Neural progenitor cell (in vitro differentiated cells): ENCODE results near the gene RNF103. TPM values are rescaled to one million over a fixed set of nuclear protein-coding genes. Genes with fewer than 3 reads are reported as not detected.
"Not testable (repeated sequence)": the region's sequence is repeated elsewhere in the genome, so short reads cannot be mapped to it uniquely, and the experiment has no call there.

Source experiments
- DNase-seq: peaks from one replicate; pipeline ENCODE4 v3.0.0-alpha.2; 2016; ENCODE audit warnings: low spot score
- H2AFZ ChIP-seq: fragments of 200-600 bp; sonication (generic); replicated peaks from 2 replicates; pipeline ENCODE4 v1.6.1; 2016; ENCODE audit warnings: antibody characterized with exemption
- H3F3A ChIP-seq: fragments of 200-600 bp; sonication (generic); 2 replicates; pipeline ENCODE4 v1.6.1; 2016; ENCODE audit warnings: antibody characterized with exemption, low read depth
- H3K27ac ChIP-seq: fragments of 200-600 bp; sonication (generic); 2 replicates; pipeline ENCODE4 v1.5.1; 2016; ENCODE audit warnings: mild to moderate bottlenecking
- H3K27me3 ChIP-seq: fragments of 200-600 bp; sonication (generic); 2 replicates; pipeline ENCODE4 v1.6.1; 2016; ENCODE audit warnings: mild to moderate bottlenecking, moderate library complexity
- H3K36me3 ChIP-seq: fragments of 200-600 bp; sonication (generic); 2 replicates; pipeline ENCODE4 v1.5.1; 2016
- H3K4me1 ChIP-seq: fragments of 200-600 bp; sonication (generic); 2 replicates; pipeline ENCODE4 v1.6.1; 2016; ENCODE audit warnings: mixed run types
- H3K4me2 ChIP-seq: fragments of 200-600 bp; sonication (generic); 2 replicates; pipeline ENCODE4 v1.6.1; 2016
- H3K4me3 ChIP-seq: fragments of 200-600 bp; sonication (generic); 2 replicates; pipeline ENCODE4 v1.5.1; 2016
- H3K79me2 ChIP-seq: fragments of 200-600 bp; sonication (generic); 2 replicates; pipeline ENCODE4 v1.6.1; 2016; ENCODE audit warnings: low read depth
- H3K9ac ChIP-seq: fragments of 200-600 bp; sonication (generic); 2 replicates; pipeline ENCODE4 v1.6.1; 2016
- H3K9me3 ChIP-seq: fragments of 200-600 bp; sonication (generic); 2 replicates; pipeline ENCODE4 v1.5.1; 2016; ENCODE audit warnings: low read depth
- H4K20me1 ChIP-seq: fragments of 200-600 bp; sonication (generic); 2 replicates; pipeline ENCODE4 v1.6.1; 2016; ENCODE audit warnings: low read depth
- H3K27ac Mint-ChIP-seq: 3 replicates; pipeline ENCODE4 v1.8.0; 2021; ENCODE audit warnings: mixed read lengths
- H3K27me3 Mint-ChIP-seq: 2 replicates; pipeline ENCODE4 v1.8.0; 2022; ENCODE audit warnings: low read depth, mild to moderate bottlenecking, inconsistent platforms, moderate library complexity, mixed read lengths; ENCODE audit not compliant: insufficient read depth
- H3K36me3 Mint-ChIP-seq: 3 replicates; pipeline ENCODE4 v1.8.0; 2021; ENCODE audit warnings: mixed read lengths
- H3K4me1 Mint-ChIP-seq: 3 replicates; pipeline ENCODE4 v1.8.0; 2021; ENCODE audit warnings: mixed read lengths
- H3K4me3 Mint-ChIP-seq: 3 replicates; pipeline ENCODE4 v1.8.0; 2021; ENCODE audit warnings: mild to moderate bottlenecking, moderate library complexity, mixed read lengths
- H3K9me3 Mint-ChIP-seq: 3 replicates; pipeline ENCODE4 v1.8.0; 2020; ENCODE audit warnings: mixed read lengths
- CTCF ChIP-seq: fragments of 200-600 bp; sonication (generic); IDR thresholded peaks from 2 replicates; pipeline ENCODE4 v1.5.1; 2017; ENCODE audit warnings: antibody characterized with exemption, mild to moderate bottlenecking
- EZH2 ChIP-seq: fragments of 200-600 bp; sonication (generic); IDR thresholded peaks from 2 replicates; pipeline ENCODE4 v1.6.1; 2017; ENCODE audit warnings: antibody characterized with exemption, mild to moderate bottlenecking, moderate library complexity
- EZH2phosphoT487 ChIP-seq: fragments of 200-600 bp; sonication (generic); IDR thresholded peaks from 2 replicates; pipeline ENCODE4 v1.6.1; 2017; ENCODE audit warnings: antibody characterized with exemption
- total RNA-seq: library from RNA; depleted of rRNA; stranded (reverse); fragments of >200 nt; gene quantifications from 2 replicates; pipeline ENCODE4 v1.2.3, GENCODE V29; 2015; ENCODE audit warnings: low replicate concordance

RNF103 gene
- total RNA-seq, 1 donor from 2014 or later: 26.5 TPM

GRCh38 chr2:86671337-86671981 is 47.8 kb upstream of the RNF103 start:
- H3K9me3 Mint-ChIP-seq: peaks cover 14% of the 10 kb centered on the region
- H3K36me3 Mint-ChIP-seq: peaks cover 1% of the 10 kb centered on the region
- Histone ChIP-seq H3K4me3 (no peak overlapping the region), H2AFZ (no peak overlapping the region), H3K27ac (no peak overlapping the region), H4K20me1 (no peaks in the 10 kb centered on the region), H3K9ac (no peak overlapping the region), H3F3A (no peaks in the 10 kb centered on the region), H3K9me3 (no peaks in the 10 kb centered on the region), H3K4me2 (no peak overlapping the region), H3K27me3 (no peaks in the 10 kb centered on the region), H3K36me3 (no peaks in the 10 kb centered on the region), H3K79me2 (no peaks in the 10 kb centered on the region), H3K4me1 (no peaks in the 10 kb centered on the region)
- H3K4me1 Mint-ChIP-seq: no peaks in the 10 kb centered on the region
- no peak for DNase-seq
- no peak overlapping the region for H3K27ac Mint-ChIP-seq
- no peaks in the 10 kb centered on the region for H3K27me3 Mint-ChIP-seq
- no peak for TF ChIP-seq EZH2phosphoT487
- no peak for TF ChIP-seq CTCF
- TF ChIP-seq EZH2: no peak
- no peak overlapping the region for H3K4me3 Mint-ChIP-seq

GRCh38 chr2:86669323-86669722 is 45.7 kb upstream of the RNF103 start:
- not testable (repeated sequence) for DNase-seq, H3K4me1 Mint-ChIP-seq, H3K9ac ChIP-seq, H3F3A ChIP-seq, H3K27ac Mint-ChIP-seq, H3K9me3 ChIP-seq, H4K20me1 ChIP-seq, H3K27ac ChIP-seq, H3K4me3 ChIP-seq, H3K4me3 Mint-ChIP-seq, H3K79me2 ChIP-seq, H3K27me3 ChIP-seq, H3K4me1 ChIP-seq, H3K36me3 Mint-ChIP-seq, H3K4me2 ChIP-seq, H2AFZ ChIP-seq, H3K27me3 Mint-ChIP-seq, H3K36me3 ChIP-seq
- peaks cover 22% of the 10 kb centered on the region for H3K9me3 Mint-ChIP-seq

GRCh38 chr2:86661333-86661732 is 37.7 kb upstream of the RNF103 start:
- TF ChIP-seq EZH2 (no peak), EZH2phosphoT487 (no peak), CTCF (no peak)
- no peaks in the 10 kb centered on the region for H3K27me3 ChIP-seq
- H3K36me3 ChIP-seq: no peaks in the 10 kb centered on the region
- H3K4me2 ChIP-seq: no peak overlapping the region
- peak; percentile 15 for DNase-seq
- peaks cover 6% of the 10 kb centered on the region for H3K36me3 Mint-ChIP-seq
- peaks cover 29% of the 10 kb centered on the region for H3K9me3 Mint-ChIP-seq
- no peaks in the 10 kb centered on the region for H3K4me1 Mint-ChIP-seq
- H3K27me3 Mint-ChIP-seq: peaks cover 2% of the 10 kb centered on the region
- no peak overlapping the region for H3K9ac ChIP-seq
- no peak overlapping the region for H3K27ac ChIP-seq
- H3K27ac Mint-ChIP-seq: no peak overlapping the region
- no peaks in the 10 kb centered on the region for H4K20me1 ChIP-seq
- H3K79me2 ChIP-seq: no peaks in the 10 kb centered on the region
- H3F3A ChIP-seq: no peaks in the 10 kb centered on the region
- H3K9me3 ChIP-seq: peaks cover 4% of the 10 kb centered on the region
- H3K4me1 ChIP-seq: no peaks in the 10 kb centered on the region
- no peak overlapping the region for H3K4me3 ChIP-seq
- no peak overlapping the region for H2AFZ ChIP-seq
- H3K4me3 Mint-ChIP-seq: no peak overlapping the region

- Mint-ChIP-seq H3K36me3 (no peaks in the 10 kb centered on the region), H3K9me3 (peaks cover 15% of the 10 kb centered on the region), H3K27ac (no peak overlapping the region), H3K4me1 (no peaks in the 10 kb centered on the region), H3K27me3 (no peaks in the 10 kb centered on the region), H3K4me3 (no peak overlapping the region)
- Histone ChIP-seq H2AFZ (no peak overlapping the region), H3F3A (no peaks in the 10 kb centered on the region), H3K9me3 (peaks cover 6% of the 10 kb centered on the region), H3K4me1 (no peaks in the 10 kb centered on the region), H4K20me1 (no peaks in the 10 kb centered on the region), H3K27ac (no peak overlapping the region), H3K4me3 (no peak overlapping the region), H3K9ac (no peak overlapping the region), H3K4me2 (no peak overlapping the region), H3K79me2 (no peaks in the 10 kb centered on the region), H3K36me3 (no peaks in the 10 kb centered on the region), H3K27me3 (no peaks in the 10 kb centered on the region)
- TF ChIP-seq EZH2phosphoT487 (no peak), CTCF (no peak), EZH2 (no peak)
- DNase-seq: no peak
Observed at GRCh38 chr2:86650188-86650587, 26.5 kb upstream of the RNF103 start.
